HEK293T (cell line): ENCODE data around the gene FGGY.

Source experiments
- CTCF ChIA-PET: fragments of 350-600 bp; formaldehyde crosslinking; extraction: SDS; loops from one replicate; lab custom pipeline; 2021; ENCODE audit warnings: antibody characterized with exemption, inconsistent platforms; lab: Yijun Ruan, JAX
- POLR2A ChIA-PET: fragments of 350-600 bp; formaldehyde crosslinking; extraction: SDS; loops from one replicate; lab custom pipeline; 2020; ENCODE audit warnings: antibody characterized with exemption, inconsistent platforms; lab: Yijun Ruan, JAX
- DNase-seq: peaks from one replicate; pipeline ENCODE4 v3.0.0; 2012; ENCODE audit warnings: mixed read lengths; ENCODE audit errors: extremely low spot score
- ARNT ChIP-seq: fragments of 450-650 bp; IDR thresholded peaks from 2 replicates; pipeline ENCODE4 v1.6.1; 2017; ENCODE audit warnings: mild to moderate bottlenecking
- BHLHE40 ChIP-seq: fragments of 450-650 bp; IDR thresholded peaks from 2 replicates; pipeline ENCODE4 v1.6.1; 2016; ENCODE audit warnings: mild to moderate bottlenecking, moderate library complexity, borderline replicate concordance
- CTBP1 ChIP-seq: fragments of 450-650 bp; IDR thresholded peaks from 2 replicates; pipeline ENCODE4 v1.6.1; 2016; ENCODE audit warnings: borderline replicate concordance
- ELF4 ChIP-seq: fragments of 450-650 bp; IDR thresholded peaks from 2 replicates; pipeline ENCODE4 v1.6.1; 2017; ENCODE audit warnings: antibody characterized with exemption
- FOXA1 ChIP-seq: fragments of 450-650 bp; IDR thresholded peaks from 2 replicates; pipeline ENCODE4 v1.6.1; 2016; ENCODE audit warnings: mild to moderate bottlenecking
- FOXK2 ChIP-seq: fragments of 450-650 bp; IDR thresholded peaks from 2 replicates; pipeline ENCODE4 v1.6.1; 2016; ENCODE audit warnings: mild to moderate bottlenecking
- FOXM1 ChIP-seq: fragments of 450-650 bp; IDR thresholded peaks from 2 replicates; pipeline ENCODE4 v1.6.1; 2017; ENCODE audit warnings: mild to moderate bottlenecking, borderline replicate concordance
- HDGF ChIP-seq: fragments of 450-650 bp; IDR thresholded peaks from 2 replicates; pipeline ENCODE4 v1.6.1; 2017; ENCODE audit warnings: antibody characterized with exemption, borderline replicate concordance
- L3MBTL2 ChIP-seq: fragments of 450-650 bp; conservative IDR thresholded peaks from 2 replicates; pipeline ENCODE4 v1.6.1; 2016; ENCODE audit warnings: mild to moderate bottlenecking
- LEF1 ChIP-seq: fragments of 450-650 bp; IDR thresholded peaks from 2 replicates; pipeline ENCODE4 v1.6.1; 2017; ENCODE audit warnings: mild to moderate bottlenecking, borderline replicate concordance
- NFRKB ChIP-seq: fragments of 450-650 bp; IDR thresholded peaks from 2 replicates; pipeline ENCODE4 v1.6.1; 2016; ENCODE audit warnings: mild to moderate bottlenecking, moderate library complexity
- PKNOX1 ChIP-seq: fragments of 450-650 bp; IDR thresholded peaks from 2 replicates; pipeline ENCODE4 v1.6.1; 2016
- SP1 ChIP-seq: fragments of 450-650 bp; IDR thresholded peaks from 2 replicates; pipeline ENCODE4 v1.6.1; 2017
- SUZ12 ChIP-seq: fragments of 450-650 bp; IDR thresholded peaks from 2 replicates; pipeline ENCODE4 v1.6.1; 2016; ENCODE audit warnings: mild to moderate bottlenecking
- TARDBP ChIP-seq: fragments of 450-650 bp; IDR thresholded peaks from 2 replicates; pipeline ENCODE4 v1.6.1; 2016
- ZNF384 ChIP-seq: fragments of 450-650 bp; IDR thresholded peaks from 2 replicates; pipeline ENCODE4 v1.6.1; 2016

Gene FGGY

DNA sequence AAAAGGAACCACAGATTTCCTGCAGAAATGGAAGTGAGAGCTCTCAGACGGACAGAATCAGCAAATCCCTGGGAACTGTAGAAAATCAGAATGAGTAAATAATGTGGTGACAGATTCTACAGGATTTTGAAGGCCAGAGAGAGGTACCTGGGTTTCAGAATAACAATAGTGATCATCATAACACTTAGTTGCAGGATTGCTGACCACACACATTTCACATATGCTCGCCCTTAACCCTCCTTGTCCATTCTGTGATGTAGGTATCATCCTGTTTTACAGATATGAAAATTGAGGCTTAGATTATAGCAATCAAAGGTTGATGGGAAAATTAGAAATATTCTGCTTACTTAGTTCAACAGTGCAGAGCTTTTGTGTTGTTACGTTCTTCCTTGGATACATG is 419.9 kb downstream of the FGGY start:
- DNase-seq, result no peak
- CTCF ChIA-PET, result no interaction called here
- POLR2A ChIA-PET, result no interaction called here
- TF ChIP-seq FOXK2, result no peak
- no peak for TF ChIP-seq NFRKB
- no peak for TF ChIP-seq BHLHE40
- TF ChIP-seq FOXM1, result no peak
- TF ChIP-seq L3MBTL2, result no peak
- no peak for TF ChIP-seq ZNF384
- no peak for TF ChIP-seq ARNT
- TF ChIP-seq LEF1, result no peak
- TF ChIP-seq CTBP1, result no peak
- no peak for TF ChIP-seq TARDBP
- no peak for TF ChIP-seq ELF4
- TF ChIP-seq SP1, result no peak
- TF ChIP-seq PKNOX1, result no peak
- no peak for TF ChIP-seq SUZ12
- no peak for TF ChIP-seq FOXA1
- no peak for TF ChIP-seq HDGF

- TF ChIP-seq ARNT (no peak), ELF4 (no peak)
- peak; percentile 49 for DNase-seq
- ChIA-PET POLR2A (no interaction called here), CTCF (interaction anchor here (0.6 to 0.7 kb wide), 2 partner anchors 204 to 366 kb away, joined by 3 read pairs; no protein-coding TSS in a partner anchor)
Measured at GRCh38 chr1:59718064-59718988, 421.4 kb downstream of the FGGY start.

DNA sequence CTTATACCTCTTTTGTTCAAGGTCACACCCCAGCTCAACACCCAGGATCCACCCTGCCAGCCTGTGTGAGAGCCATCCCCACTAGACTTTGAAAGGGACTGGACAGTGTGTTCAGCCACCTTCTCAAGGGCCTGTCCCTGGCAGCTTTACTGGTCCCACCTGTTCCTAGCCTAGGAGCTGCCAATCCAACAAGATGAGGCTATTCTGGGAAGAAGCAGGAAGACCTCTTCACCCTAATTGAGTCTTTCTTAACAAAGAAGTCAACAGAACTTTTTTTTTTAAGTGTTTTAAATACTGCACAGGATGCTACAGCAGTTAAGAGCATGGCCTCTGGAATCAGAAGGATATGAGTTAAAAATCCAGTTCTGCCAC is 422.1 kb downstream of the FGGY start:
- ChIA-PET CTCF (interaction anchor here (0.7 kb wide), 1 partner anchor 367 kb away, joined by 3 read pairs; no protein-coding TSS in a partner anchor), POLR2A (no interaction called here)
- no peak for DNase-seq
- TF ChIP-seq SP1, result no peak
- no peak for TF ChIP-seq HDGF

GRCh38 chr1:59720326-59721115 is 423.6 kb downstream of the FGGY start:
- ChIA-PET POLR2A (no interaction called here), CTCF (no interaction called here)
- DNase-seq, result no peak
- no peak for TF ChIP-seq FOXM1
- no peak for TF ChIP-seq FOXA1
- TF ChIP-seq PKNOX1, result no peak
- no peak for TF ChIP-seq CTBP1
- TF ChIP-seq HDGF, result no peak
- no peak for TF ChIP-seq ARNT
- no peak for TF ChIP-seq NFRKB
- TF ChIP-seq SP1, result no peak
- TF ChIP-seq FOXK2, result no peak

GRCh38 chr1:59730302-59730701 is 433.4 kb downstream of the FGGY start:
- TF ChIP-seq CTBP1, result no peak
- TF ChIP-seq HDGF, result no peak
- no peak for TF ChIP-seq LEF1
- no peak for TF ChIP-seq ARNT
- no peak for TF ChIP-seq FOXK2
- TF ChIP-seq TARDBP, result no peak
- ChIA-PET POLR2A (interaction anchor here (0.7 kb wide), 1 partner anchor 84 kb away, joined by 3 read pairs; the partner anchor contains the start of gene HOOK1), CTCF (no interaction called here)
- no peak for DNase-seq

GRCh38 chr1:59730759-59731478 is 434.0 kb downstream of the FGGY start:
- DNase-seq, result no peak
- no peak for TF ChIP-seq BHLHE40
- 0 out of 2 replicates have a peak, but pooled peaks have one; percentile 9 for TF ChIP-seq L3MBTL2
- no peak for TF ChIP-seq SP1
- ChIA-PET POLR2A (interaction anchor here (0.7 kb wide), 1 partner anchor 84 kb away, joined by 3 read pairs; the partner anchor contains the start of gene HOOK1), CTCF (interaction anchor here (0.6 kb wide), 1 partner anchor 1163 kb away, joined by 3 read pairs; no protein-coding TSS in a partner anchor)
